ENCODE data around the gene CMSS1. TPM values are rescaled to one million over a fixed set of nuclear protein-coding genes. Genes with fewer than 3 reads are reported as not detected.

Gene CMSS1
- polyA plus RNA-seq, 1 donor from 2014 or later = 31.8 TPM

DNA sequence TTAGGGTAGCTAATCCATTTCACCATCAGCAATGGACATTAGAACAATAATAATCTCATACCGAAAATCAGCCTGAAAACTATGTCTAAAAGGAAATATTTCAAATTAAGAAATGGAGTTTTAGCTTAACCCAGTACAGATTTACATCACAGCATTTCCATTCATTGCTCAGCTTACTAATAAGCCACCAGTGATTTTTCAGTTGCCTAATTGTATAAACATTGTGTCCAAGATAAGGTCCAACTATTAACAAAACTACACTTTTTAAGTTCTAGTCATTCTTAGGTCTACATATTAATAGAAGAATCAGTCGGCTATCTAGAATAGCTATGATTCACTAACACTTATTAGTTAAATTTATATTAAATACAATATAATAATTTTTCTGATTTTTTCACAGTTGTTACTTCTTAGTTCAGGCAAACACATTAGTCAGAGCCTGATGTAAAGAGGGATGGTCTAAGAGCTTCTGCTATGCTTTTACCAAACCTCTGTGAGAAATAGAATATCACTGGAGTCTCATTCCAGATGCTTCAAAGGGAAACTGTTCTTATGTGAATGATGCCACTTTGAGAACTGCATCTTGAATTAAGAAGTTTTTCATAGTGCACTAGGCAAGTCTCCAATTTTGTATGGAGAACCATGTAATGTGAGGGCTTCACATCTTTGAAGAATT is 74.1 kb downstream of the CMSS1 start:
- no peaks in the 10 kb centered on the region for H3K79me2 ChIP-seq (replicated peaks; ENCODE audit: insufficient read depth, low read length)
- H4K20me1 ChIP-seq (ENCODE audit: insufficient read depth) = no peaks in the 10 kb centered on the region
- H3K9ac ChIP-seq (ENCODE audit: low read length) = no peak overlapping the region
- no peak overlapping the region for H3K4me2 ChIP-seq (ENCODE audit: low read length)
- no peaks in the 10 kb centered on the region for H3K9me2 ChIP-seq (ENCODE audit: insufficient read depth, low read length)
- TF ChIP-seq MXI1 (conservative IDR thresholded peaks at IDR 0.05; ENCODE audit: poor library complexity, severe bottlenecking) = no peak
- no peak for TF ChIP-seq EZH2 (IDR thresholded peaks at IDR 0.05; ENCODE audit: borderline replicate concordance, insufficient read depth, low read length, poor library complexity, severe bottlenecking)
- TF ChIP-seq POLR2AphosphoS5 (IDR thresholded peaks at IDR 0.05) = no peak
- TF ChIP-seq, protein P1, sequence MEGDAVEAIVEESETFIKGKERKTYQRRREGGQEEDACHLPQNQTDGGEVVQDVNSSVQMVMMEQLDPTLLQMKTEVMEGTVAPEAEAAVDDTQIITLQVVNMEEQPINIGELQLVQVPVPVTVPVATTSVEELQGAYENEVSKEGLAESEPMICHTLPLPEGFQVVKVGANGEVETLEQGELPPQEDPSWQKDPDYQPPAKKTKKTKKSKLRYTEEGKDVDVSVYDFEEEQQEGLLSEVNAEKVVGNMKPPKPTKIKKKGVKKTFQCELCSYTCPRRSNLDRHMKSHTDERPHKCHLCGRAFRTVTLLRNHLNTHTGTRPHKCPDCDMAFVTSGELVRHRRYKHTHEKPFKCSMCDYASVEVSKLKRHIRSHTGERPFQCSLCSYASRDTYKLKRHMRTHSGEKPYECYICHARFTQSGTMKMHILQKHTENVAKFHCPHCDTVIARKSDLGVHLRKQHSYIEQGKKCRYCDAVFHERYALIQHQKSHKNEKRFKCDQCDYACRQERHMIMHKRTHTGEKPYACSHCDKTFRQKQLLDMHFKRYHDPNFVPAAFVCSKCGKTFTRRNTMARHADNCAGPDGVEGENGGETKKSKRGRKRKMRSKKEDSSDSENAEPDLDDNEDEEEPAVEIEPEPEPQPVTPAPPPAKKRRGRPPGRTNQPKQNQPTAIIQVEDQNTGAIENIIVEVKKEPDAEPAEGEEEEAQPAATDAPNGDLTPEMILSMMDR (IDR thresholded peaks at IDR 0.05; ENCODE audit: poor library complexity, severe bottlenecking) = no peak
- TF ChIP-seq TAF1 (IDR thresholded peaks at IDR 0.05; ENCODE audit: low read depth) = no peak
- no peak for TF ChIP-seq RAD21 (conservative IDR thresholded peaks at IDR 0.05)
- TF ChIP-seq EP300 (conservative IDR thresholded peaks at IDR 0.05; ENCODE audit: poor library complexity, severe bottlenecking) = no peak
- no peak for TF ChIP-seq REST (IDR thresholded peaks at IDR 0.05; ENCODE audit: borderline replicate concordance)
- TF ChIP-seq SMC3 (conservative IDR thresholded peaks at IDR 0.05; ENCODE audit: poor library complexity) = no peak
- no peaks in the 10 kb centered on the region for H3K9me3 ChIP-seq (ENCODE audit: low read length)
- no peak overlapping the region for H2AFZ ChIP-seq (ENCODE audit: low read depth, low read length)
- H3K27ac ChIP-seq (ENCODE audit: low read length) = no peak overlapping the region
- H3K36me3 ChIP-seq (ENCODE audit: insufficient read depth, low read length) = no peaks in the 10 kb centered on the region
- no peaks in the 10 kb centered on the region for H3K27me3 ChIP-seq (ENCODE audit: insufficient read depth, low read depth, low read length)
- H3K4me3 ChIP-seq (ENCODE audit: low read length) = no peak overlapping the region
- no peaks in the 10 kb centered on the region for H3F3A ChIP-seq (ENCODE audit: insufficient read depth, low read length, poor library complexity, severe bottlenecking)

GRCh38 chr3:99892332-99892731 is 74.7 kb downstream of the CMSS1 start:
- H3K27me3 ChIP-seq (ENCODE audit: insufficient read depth, low read depth, low read length) = no peaks in the 10 kb centered on the region
- H3K9me3 ChIP-seq (ENCODE audit: low read length) = no peaks in the 10 kb centered on the region
- H3K36me3 ChIP-seq (ENCODE audit: insufficient read depth, low read length) = no peaks in the 10 kb centered on the region
- H3F3A ChIP-seq (ENCODE audit: insufficient read depth, low read length, poor library complexity, severe bottlenecking) = no peaks in the 10 kb centered on the region
- no peak overlapping the region for H2AFZ ChIP-seq (ENCODE audit: low read depth, low read length)
- H3K4me2 ChIP-seq (ENCODE audit: low read length) = no peak overlapping the region
- no peak overlapping the region for H3K27ac ChIP-seq (ENCODE audit: low read length)
- no peaks in the 10 kb centered on the region for H3K79me2 ChIP-seq (replicated peaks; ENCODE audit: insufficient read depth, low read length)
- H3K9ac ChIP-seq (ENCODE audit: low read length) = no peak overlapping the region
- no peak overlapping the region for H3K4me3 ChIP-seq (ENCODE audit: low read length)
- H3K9me2 ChIP-seq (ENCODE audit: insufficient read depth, low read length) = no peaks in the 10 kb centered on the region
- no peaks in the 10 kb centered on the region for H4K20me1 ChIP-seq (ENCODE audit: insufficient read depth)
- TF ChIP-seq MXI1 (conservative IDR thresholded peaks at IDR 0.05; ENCODE audit: poor library complexity, severe bottlenecking) = no peak
- no peak for TF ChIP-seq RAD21 (conservative IDR thresholded peaks at IDR 0.05)
- no peak for TF ChIP-seq TAF1 (IDR thresholded peaks at IDR 0.05; ENCODE audit: low read depth)
- TF ChIP-seq, protein P1 (IDR thresholded peaks at IDR 0.05; ENCODE audit: poor library complexity, severe bottlenecking) = no peak
- no peak for TF ChIP-seq REST (IDR thresholded peaks at IDR 0.05; ENCODE audit: borderline replicate concordance)
- TF ChIP-seq POLR2AphosphoS5 (IDR thresholded peaks at IDR 0.05) = no peak
- no peak for TF ChIP-seq EP300 (conservative IDR thresholded peaks at IDR 0.05; ENCODE audit: poor library complexity, severe bottlenecking)
- no peak for TF ChIP-seq SMC3 (conservative IDR thresholded peaks at IDR 0.05; ENCODE audit: poor library complexity)
- TF ChIP-seq EZH2 (IDR thresholded peaks at IDR 0.05; ENCODE audit: borderline replicate concordance, insufficient read depth, low read length, poor library complexity, severe bottlenecking) = no peak
